ENCODE measurements around the gene KCNH4.

KCNH4 gene

DNA sequence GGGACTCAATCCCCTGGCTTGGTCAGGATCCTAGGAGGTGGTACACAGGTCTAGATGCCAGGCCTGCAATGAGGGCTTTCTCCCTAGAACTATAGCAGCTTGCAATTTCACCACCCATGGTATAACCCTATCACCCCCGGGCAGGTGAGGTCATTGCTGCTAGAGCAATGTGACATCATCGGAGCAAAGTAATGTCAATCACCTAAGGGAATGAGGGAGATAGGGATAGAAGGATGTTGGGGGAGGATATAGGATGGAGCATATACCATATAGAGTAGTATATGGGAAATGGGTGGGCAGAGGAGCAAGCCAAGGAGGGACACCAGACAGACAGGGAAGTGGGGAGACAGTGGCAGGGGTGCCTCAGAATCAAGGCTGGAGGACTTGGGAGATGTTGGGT is 3.3 kb downstream of the KCNH4 start (continued):
- TF ChIP-seq, protein P1, sequence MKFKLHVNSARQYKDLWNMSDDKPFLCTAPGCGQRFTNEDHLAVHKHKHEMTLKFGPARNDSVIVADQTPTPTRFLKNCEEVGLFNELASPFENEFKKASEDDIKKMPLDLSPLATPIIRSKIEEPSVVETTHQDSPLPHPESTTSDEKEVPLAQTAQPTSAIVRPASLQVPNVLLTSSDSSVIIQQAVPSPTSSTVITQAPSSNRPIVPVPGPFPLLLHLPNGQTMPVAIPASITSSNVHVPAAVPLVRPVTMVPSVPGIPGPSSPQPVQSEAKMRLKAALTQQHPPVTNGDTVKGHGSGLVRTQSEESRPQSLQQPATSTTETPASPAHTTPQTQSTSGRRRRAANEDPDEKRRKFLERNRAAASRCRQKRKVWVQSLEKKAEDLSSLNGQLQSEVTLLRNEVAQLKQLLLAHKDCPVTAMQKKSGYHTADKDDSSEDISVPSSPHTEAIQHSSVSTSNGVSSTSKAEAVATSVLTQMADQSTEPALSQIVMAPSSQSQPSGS (tag by site-specific recombination; IDR thresholded peaks at IDR 0.05; ENCODE audit: low read depth) = peak; percentile 88
- no peak for TF ChIP-seq ZNF654 (tag by site-specific recombination; IDR thresholded peaks at IDR 0.05; ENCODE audit: low read depth)
- TF ChIP-seq WT1 (tag by site-specific recombination; IDR thresholded peaks at IDR 0.05) = no peak
- TF ChIP-seq, protein P2, sequence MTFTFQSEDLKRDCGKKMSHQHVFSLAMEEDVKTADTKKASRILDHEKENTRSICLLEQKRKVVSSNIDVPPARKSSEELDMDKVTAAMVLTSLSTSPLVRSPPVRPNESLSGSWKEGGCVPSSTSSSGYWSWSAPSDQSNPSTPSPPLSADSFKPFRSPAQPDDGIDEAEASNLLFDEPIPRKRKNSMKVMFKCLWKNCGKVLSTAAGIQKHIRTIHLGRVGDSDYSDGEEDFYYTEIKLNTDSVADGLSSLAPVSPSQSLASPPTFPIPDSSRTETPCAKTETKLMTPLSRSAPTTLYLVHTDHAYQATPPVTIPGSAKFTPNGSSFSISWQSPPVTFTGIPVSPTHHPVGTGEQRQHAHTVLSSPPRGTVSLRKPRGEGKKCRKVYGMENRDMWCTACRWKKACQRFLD (tag by site-specific recombination; IDR thresholded peaks at IDR 0.05) = no peak
- TF ChIP-seq, protein P3, sequence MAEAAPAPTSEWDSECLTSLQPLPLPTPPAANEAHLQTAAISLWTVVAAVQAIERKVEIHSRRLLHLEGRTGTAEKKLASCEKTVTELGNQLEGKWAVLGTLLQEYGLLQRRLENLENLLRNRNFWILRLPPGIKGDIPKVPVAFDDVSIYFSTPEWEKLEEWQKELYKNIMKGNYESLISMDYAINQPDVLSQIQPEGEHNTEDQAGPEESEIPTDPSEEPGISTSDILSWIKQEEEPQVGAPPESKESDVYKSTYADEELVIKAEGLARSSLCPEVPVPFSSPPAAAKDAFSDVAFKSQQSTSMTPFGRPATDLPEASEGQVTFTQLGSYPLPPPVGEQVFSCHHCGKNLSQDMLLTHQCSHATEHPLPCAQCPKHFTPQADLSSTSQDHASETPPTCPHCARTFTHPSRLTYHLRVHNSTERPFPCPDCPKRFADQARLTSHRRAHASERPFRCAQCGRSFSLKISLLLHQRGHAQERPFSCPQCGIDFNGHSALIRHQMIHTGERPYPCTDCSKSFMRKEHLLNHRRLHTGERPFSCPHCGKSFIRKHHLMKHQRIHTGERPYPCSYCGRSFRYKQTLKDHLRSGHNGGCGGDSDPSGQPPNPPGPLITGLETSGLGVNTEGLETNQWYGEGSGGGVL (tag by site-specific recombination; IDR thresholded peaks at IDR 0.05) = 0 out of 2 replicates have a peak, but pooled peaks have one; percentile 9
- TF ChIP-seq ZNF777 (tag by site-specific recombination; IDR thresholded peaks at IDR 0.05; ENCODE audit: borderline replicate concordance) = no peak
- TF ChIP-seq ZNF843 (tag by site-specific recombination; IDR thresholded peaks at IDR 0.05) = no peak

DNA sequence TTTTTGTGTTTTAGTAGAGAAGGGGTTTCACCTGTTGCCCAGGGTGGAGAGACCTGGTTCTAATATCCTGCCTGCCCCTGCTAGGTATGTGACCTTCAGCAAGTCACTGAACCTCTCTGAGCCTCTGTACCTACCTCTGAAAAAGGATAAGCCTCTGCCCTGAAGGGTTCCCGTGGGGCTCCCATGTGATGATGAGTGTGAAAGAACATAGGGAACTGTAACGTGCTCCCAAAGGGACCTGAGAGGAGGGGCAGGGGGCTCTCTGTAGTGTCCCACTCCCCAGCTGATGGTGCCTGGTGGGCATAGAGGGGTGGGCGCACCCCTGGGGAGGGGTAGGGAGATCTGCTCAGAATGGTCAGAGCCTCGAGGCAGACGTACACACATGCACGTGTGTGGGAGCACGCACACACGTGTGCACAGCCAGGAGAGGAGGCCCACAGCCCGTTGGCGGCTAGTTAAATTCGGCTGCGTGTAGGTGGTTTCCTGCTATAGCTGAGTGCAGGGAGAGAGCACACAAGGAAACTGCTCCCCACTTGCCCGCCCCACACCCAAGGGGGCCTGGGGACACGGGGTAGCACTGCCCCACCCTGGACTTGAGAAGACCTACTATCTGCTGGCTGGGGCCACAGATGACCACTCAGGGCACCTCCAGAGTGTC is 6.7 kb downstream of the KCNH4 start:
- no peaks in the 10 kb centered on the region for H3K9me3 ChIP-seq (ENCODE audit: control insufficient read depth, insufficient read depth, low read depth, low read length)
- POLR2A ChIA-PET = interaction anchor here (1.0 kb wide), 1 partner anchor 20 kb away, joined by 3 read pairs; the partner anchor contains the start of gene GHDC
- H3K36me3 ChIP-seq (ENCODE audit: control insufficient read depth in 2 of 2, insufficient read depth in 1 of 2, low read length in 2 of 2) = no peaks in the 10 kb centered on the region
- H3K27ac ChIP-seq (ENCODE audit: extremely low read depth, low read depth, low read length) = no peak overlapping the region
- CTCF ChIA-PET = interaction anchor here (0.7 to 1.8 kb wide), 3 partner anchors 11 to 100 kb away, joined by 3 to 6 read pairs (median 4); partner anchors contain the start of gene GHDC
- TF ChIP-seq SCRT2 (tag by site-specific recombination; IDR thresholded peaks at IDR 0.05) (peak; percentile 50), BCL11A (tag by site-specific recombination; IDR thresholded peaks at IDR 0.05; ENCODE audit: low read depth) (no peak), ZFHX2 (tag by site-specific recombination; conservative IDR thresholded peaks at IDR 0.05) (peak; percentile 89), REPIN1 (tag by site-specific recombination; IDR thresholded peaks at IDR 0.05; ENCODE audit: low read depth) (no peak), EGR2 (tag by site-specific recombination; IDR thresholded peaks at IDR 0.05; ENCODE audit: low read depth) (peak; percentile 81), ZNF585B (tag by site-specific recombination; IDR thresholded peaks at IDR 0.05) (no peak), ZFP37 (tag by site-specific recombination; IDR thresholded peaks at IDR 0.05) (no peak)
- TF ChIP-seq, protein P4, sequence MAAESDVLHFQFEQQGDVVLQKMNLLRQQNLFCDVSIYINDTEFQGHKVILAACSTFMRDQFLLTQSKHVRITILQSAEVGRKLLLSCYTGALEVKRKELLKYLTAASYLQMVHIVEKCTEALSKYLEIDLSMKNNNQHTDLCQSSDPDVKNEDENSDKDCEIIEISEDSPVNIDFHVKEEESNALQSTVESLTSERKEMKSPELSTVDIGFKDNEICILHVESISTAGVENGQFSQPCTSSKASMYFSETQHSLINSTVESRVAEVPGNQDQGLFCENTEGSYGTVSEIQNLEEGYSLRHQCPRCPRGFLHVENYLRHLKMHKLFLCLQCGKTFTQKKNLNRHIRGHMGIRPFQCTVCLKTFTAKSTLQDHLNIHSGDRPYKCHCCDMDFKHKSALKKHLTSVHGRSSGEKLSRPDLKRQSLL (tag by site-specific recombination; IDR thresholded peaks at IDR 0.05) = no peak
- H3K4me1 ChIP-seq (ENCODE audit: control insufficient read depth, insufficient read depth, low read length) = no peaks in the 10 kb centered on the region
- H3K4me3 ChIP-seq (ENCODE audit: low read depth, low read length) = no peak overlapping the region

DNA sequence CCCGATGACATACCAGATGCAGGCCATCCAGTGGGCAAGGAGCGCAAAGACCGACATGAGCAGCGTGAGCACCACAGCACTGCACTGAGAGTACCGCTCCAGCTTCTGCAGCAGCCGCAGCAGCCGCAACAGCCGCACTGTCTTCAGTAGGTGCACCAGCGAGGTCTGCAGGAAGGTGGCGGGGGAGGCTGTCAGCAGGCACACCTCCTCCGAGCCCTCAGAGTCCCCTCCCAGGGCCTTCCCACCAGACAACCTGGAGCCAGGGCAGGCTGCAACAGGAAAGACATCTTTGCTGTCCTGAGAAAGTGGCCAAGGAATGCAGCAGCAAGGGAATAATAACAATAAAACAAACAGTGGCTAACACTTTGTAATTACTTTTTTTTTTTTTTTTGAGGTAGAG is 9.1 kb downstream of the KCNH4 start:
- no peaks in the 10 kb centered on the region for H3K9me3 ChIP-seq (ENCODE audit: control insufficient read depth, insufficient read depth, low read depth, low read length)
- H3K4me1 ChIP-seq (ENCODE audit: control insufficient read depth, insufficient read depth, low read length) = no peaks in the 10 kb centered on the region
- H3K27ac ChIP-seq (ENCODE audit: extremely low read depth, low read depth, low read length) = no peak overlapping the region
- no peaks in the 10 kb centered on the region for H3K36me3 ChIP-seq (ENCODE audit: control insufficient read depth in 2 of 2, insufficient read depth in 1 of 2, low read length in 2 of 2)
- no peak overlapping the region for H3K4me3 ChIP-seq (ENCODE audit: low read depth, low read length)
- CTCF ChIA-PET = interaction anchor here (1.0 kb wide), 1 partner anchor 10 kb away, joined by 8 read pairs; no protein-coding TSS in a partner anchor
- TF ChIP-seq TRIM28 (IDR thresholded peaks at IDR 0.05; ENCODE audit: borderline replicate concordance, low read length) (peak; percentile 80; the same call in 1 of the 2 replicates), ZNF600 (tag by site-specific recombination; IDR thresholded peaks at IDR 0.05) (0 out of 2 replicates have a peak, but pooled peaks have one; percentile 24), ZBTB20 (tag by site-specific recombination; IDR thresholded peaks at IDR 0.05) (no peak), MYNN (tag by site-specific recombination; IDR thresholded peaks at IDR 0.05; ENCODE audit: borderline replicate concordance) (no peak)
- POLR2A ChIA-PET = interaction anchor here (0.6 to 1.0 kb wide), 2 partner anchors 56 to 67 kb away, joined by 3 to 5 read pairs; no protein-coding TSS in a partner anchor
